Suprapubic skin (tissue), 4 donors: ENCODE measurements around the gene RFX8.

Source experiments
- CTCF ChIP-seq, 2 donors: fragments of 200-600 bp in 1 of 2; fragments of 450-650 bp in 1 of 2; sonication (generic) in 1 of 2; IDR thresholded peaks; one replicate each; pipeline ENCODE4 v1.5.1; 2016 to 2019; ENCODE audit warnings: antibody characterized with exemption in 2 of 2, mild to moderate bottlenecking in 1 of 2, moderate library complexity in 1 of 2
- POLR2A ChIP-seq, 2 donors: fragments of 450-650 bp; IDR thresholded peaks; one replicate each; pipeline ENCODE4 v1.6.1; 2017; ENCODE audit warnings: antibody characterized with exemption in 2 of 2, mild to moderate bottlenecking in 2 of 2, moderate library complexity in 2 of 2
- POLR2AphosphoS5 ChIP-seq, 3 donors: sonication (generic); formaldehyde crosslinking; IDR thresholded peaks; one replicate each; pipeline ENCODE4 v1.6.1; 2017; ENCODE audit warnings: antibody characterized with exemption in 3 of 3

- no peak for TF ChIP-seq CTCF (IDR thresholded peaks at IDR 0.05)
- no peak for TF ChIP-seq POLR2AphosphoS5 (IDR thresholded peaks at IDR 0.05)
- TF ChIP-seq POLR2A (IDR thresholded peaks at IDR 0.05): no peak
Measured at GRCh38 chr2:101356055-101356454, 118.9 kb downstream of the RFX8 start.
